ENCODE measurements around the gene CNDP2.

Gene CNDP2

GRCh38 chr18:74463983-74464382, 32.2 kb upstream of the CNDP2 start:
- TF ChIP-seq CSDC2 (CRISPR knock-in tag; IDR thresholded peaks at IDR 0.05): no peak
- TF ChIP-seq ZFP3 (CRISPR knock-in tag; IDR thresholded peaks at IDR 0.05): no peak
- no peak for TF ChIP-seq ZNF70 (CRISPR knock-in tag; IDR thresholded peaks at IDR 0.05)
- no peak for TF ChIP-seq ZC3H10 (CRISPR knock-in tag; IDR thresholded peaks at IDR 0.05)
- no peak for TF ChIP-seq PPARA (CRISPR knock-in tag; IDR thresholded peaks at IDR 0.05; ENCODE audit: borderline replicate concordance)
- no peak for TF ChIP-seq GLIS3 (CRISPR knock-in tag; IDR thresholded peaks at IDR 0.05)
- no peak for TF ChIP-seq CREB5 (CRISPR knock-in tag; IDR thresholded peaks at IDR 0.05; ENCODE audit: low read depth)
- TF ChIP-seq TOX (CRISPR knock-in tag; IDR thresholded peaks at IDR 0.05; ENCODE audit: borderline replicate concordance): no peak
- no peak for TF ChIP-seq ARNTL (CRISPR knock-in tag; IDR thresholded peaks at IDR 0.05; ENCODE audit: borderline replicate concordance, low read depth)
- no peak for TF ChIP-seq RARB (CRISPR knock-in tag; IDR thresholded peaks at IDR 0.05)
- no peak for ATAC-seq

DNA sequence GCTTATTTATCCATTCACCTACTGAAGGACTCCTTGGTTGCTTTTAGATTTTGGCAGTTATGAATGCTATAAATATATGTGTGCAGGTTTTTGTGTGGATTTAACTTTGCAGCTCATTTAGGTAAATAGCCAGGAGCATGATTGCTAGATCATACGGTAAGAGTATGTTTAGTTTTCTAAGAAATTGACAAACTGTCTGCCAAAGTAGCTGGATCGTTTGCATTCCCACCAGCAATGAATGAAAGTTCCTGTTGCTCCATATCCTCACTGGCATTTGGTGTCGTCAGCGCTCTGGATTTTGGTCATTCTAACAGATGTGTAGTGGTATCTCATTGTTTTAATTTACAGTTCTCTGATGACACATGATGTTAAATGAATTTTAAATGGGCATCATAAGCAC, 30.4 kb upstream of the CNDP2 start:
- TF ChIP-seq, protein P1, sequence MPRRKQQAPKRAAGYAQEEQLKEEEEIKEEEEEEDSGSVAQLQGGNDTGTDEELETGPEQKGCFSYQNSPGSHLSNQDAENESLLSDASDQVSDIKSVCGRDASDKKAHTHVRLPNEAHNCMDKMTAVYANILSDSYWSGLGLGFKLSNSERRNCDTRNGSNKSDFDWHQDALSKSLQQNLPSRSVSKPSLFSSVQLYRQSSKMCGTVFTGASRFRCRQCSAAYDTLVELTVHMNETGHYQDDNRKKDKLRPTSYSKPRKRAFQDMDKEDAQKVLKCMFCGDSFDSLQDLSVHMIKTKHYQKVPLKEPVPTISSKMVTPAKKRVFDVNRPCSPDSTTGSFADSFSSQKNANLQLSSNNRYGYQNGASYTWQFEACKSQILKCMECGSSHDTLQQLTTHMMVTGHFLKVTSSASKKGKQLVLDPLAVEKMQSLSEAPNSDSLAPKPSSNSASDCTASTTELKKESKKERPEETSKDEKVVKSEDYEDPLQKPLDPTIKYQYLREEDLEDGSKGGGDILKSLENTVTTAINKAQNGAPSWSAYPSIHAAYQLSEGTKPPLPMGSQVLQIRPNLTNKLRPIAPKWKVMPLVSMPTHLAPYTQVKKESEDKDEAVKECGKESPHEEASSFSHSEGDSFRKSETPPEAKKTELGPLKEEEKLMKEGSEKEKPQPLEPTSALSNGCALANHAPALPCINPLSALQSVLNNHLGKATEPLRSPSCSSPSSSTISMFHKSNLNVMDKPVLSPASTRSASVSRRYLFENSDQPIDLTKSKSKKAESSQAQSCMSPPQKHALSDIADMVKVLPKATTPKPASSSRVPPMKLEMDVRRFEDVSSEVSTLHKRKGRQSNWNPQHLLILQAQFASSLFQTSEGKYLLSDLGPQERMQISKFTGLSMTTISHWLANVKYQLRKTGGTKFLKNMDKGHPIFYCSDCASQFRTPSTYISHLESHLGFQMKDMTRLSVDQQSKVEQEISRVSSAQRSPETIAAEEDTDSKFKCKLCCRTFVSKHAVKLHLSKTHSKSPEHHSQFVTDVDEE (CRISPR knock-in tag; IDR thresholded peaks at IDR 0.05): no peak
- TF ChIP-seq CREB5 (CRISPR knock-in tag; IDR thresholded peaks at IDR 0.05; ENCODE audit: low read depth) (no peak), RARB (CRISPR knock-in tag; IDR thresholded peaks at IDR 0.05) (no peak), ZC3H10 (CRISPR knock-in tag; IDR thresholded peaks at IDR 0.05) (no peak), CSDC2 (CRISPR knock-in tag; IDR thresholded peaks at IDR 0.05) (no peak), ZNF565 (CRISPR knock-in tag; conservative IDR thresholded peaks at IDR 0.05; ENCODE audit: low read depth) (no peak), PPARA (CRISPR knock-in tag; IDR thresholded peaks at IDR 0.05; ENCODE audit: borderline replicate concordance) (no peak), OSR1 (CRISPR knock-in tag; IDR thresholded peaks at IDR 0.05) (no peak), ZNF70 (CRISPR knock-in tag; IDR thresholded peaks at IDR 0.05) (no peak), TOX (CRISPR knock-in tag; IDR thresholded peaks at IDR 0.05; ENCODE audit: borderline replicate concordance) (no peak), SNAI2 (CRISPR knock-in tag; IDR thresholded peaks at IDR 0.05) (no peak), ARNTL (CRISPR knock-in tag; IDR thresholded peaks at IDR 0.05; ENCODE audit: borderline replicate concordance, low read depth) (no peak), ZFP30 (CRISPR knock-in tag; IDR thresholded peaks at IDR 0.05) (no peak), ZFP3 (CRISPR knock-in tag; IDR thresholded peaks at IDR 0.05) (no peak), TCF4 (CRISPR knock-in tag; IDR thresholded peaks at IDR 0.05; ENCODE audit: borderline replicate concordance) (no peak), GLIS3 (CRISPR knock-in tag; IDR thresholded peaks at IDR 0.05) (no peak)
- TF ChIP-seq, protein P2, sequence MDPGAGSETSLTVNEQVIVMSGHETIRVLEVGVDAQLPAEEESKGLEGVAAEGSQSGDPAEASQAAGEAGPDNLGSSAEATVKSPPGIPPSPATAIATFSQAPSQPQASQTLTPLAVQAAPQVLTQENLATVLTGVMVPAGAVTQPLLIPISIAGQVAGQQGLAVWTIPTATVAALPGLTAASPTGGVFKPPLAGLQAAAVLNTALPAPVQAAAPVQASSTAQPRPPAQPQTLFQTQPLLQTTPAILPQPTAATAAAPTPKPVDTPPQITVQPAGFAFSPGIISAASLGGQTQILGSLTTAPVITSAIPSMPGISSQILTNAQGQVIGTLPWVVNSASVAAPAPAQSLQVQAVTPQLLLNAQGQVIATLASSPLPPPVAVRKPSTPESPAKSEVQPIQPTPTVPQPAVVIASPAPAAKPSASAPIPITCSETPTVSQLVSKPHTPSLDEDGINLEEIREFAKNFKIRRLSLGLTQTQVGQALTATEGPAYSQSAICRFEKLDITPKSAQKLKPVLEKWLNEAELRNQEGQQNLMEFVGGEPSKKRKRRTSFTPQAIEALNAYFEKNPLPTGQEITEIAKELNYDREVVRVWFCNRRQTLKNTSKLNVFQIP (CRISPR knock-in tag; IDR thresholded peaks at IDR 0.05; ENCODE audit: borderline replicate concordance, low read depth): no peak
- TF ChIP-seq, protein P3, sequence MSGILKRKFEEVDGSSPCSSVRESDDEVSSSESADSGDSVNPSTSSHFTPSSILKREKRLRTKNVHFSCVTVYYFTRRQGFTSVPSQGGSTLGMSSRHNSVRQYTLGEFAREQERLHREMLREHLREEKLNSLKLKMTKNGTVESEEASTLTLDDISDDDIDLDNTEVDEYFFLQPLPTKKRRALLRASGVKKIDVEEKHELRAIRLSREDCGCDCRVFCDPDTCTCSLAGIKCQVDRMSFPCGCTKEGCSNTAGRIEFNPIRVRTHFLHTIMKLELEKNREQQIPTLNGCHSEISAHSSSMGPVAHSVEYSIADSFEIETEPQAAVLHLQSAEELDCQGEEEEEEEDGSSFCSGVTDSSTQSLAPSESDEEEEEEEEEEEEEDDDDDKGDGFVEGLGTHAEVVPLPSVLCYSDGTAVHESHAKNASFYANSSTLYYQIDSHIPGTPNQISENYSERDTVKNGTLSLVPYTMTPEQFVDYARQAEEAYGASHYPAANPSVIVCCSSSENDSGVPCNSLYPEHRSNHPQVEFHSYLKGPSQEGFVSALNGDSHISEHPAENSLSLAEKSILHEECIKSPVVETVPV (CRISPR knock-in tag; IDR thresholded peaks at IDR 0.05): no peak
- ATAC-seq: no peak

DNA sequence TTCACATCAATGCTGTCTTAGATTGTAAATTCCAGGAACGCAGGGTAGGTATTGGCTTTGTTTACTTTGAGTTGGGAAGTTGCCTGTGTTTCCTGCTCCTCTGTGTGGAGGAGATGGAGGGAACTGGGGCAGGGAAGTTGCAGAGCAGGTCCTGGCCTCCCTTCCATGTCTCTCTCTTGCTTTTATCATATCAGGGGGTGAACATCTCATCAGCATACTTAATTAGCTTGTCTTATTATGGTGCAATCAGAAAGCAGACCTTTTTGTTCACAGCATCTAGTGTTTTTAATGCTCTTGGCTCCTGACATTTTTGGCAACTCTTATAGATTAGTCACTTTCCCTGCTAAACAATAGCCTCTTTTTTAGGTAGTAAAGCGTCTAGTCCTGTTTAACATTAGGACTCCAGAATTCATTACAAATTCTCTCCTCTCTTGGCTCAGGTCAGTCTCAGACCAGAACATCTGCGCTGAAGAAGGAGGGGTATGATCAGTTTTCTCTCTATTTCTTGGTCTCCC, 27.6 kb upstream of the CNDP2 start:
- no peak for TF ChIP-seq ZFP3 (CRISPR knock-in tag; IDR thresholded peaks at IDR 0.05)
- no peak for TF ChIP-seq ZNF8 (CRISPR knock-in tag; IDR thresholded peaks at IDR 0.05)
- TF ChIP-seq PATZ1 (CRISPR knock-in tag; IDR thresholded peaks at IDR 0.05; ENCODE audit: borderline replicate concordance): no peak
- TF ChIP-seq ZC3H10 (CRISPR knock-in tag; IDR thresholded peaks at IDR 0.05): no peak
- TF ChIP-seq TOX (CRISPR knock-in tag; IDR thresholded peaks at IDR 0.05; ENCODE audit: borderline replicate concordance): no peak
- no peak for TF ChIP-seq ESRRG (CRISPR knock-in tag; IDR thresholded peaks at IDR 0.05)
- TF ChIP-seq ARNTL (CRISPR knock-in tag; IDR thresholded peaks at IDR 0.05; ENCODE audit: borderline replicate concordance, low read depth): no peak
- TF ChIP-seq ZNF70 (CRISPR knock-in tag; IDR thresholded peaks at IDR 0.05): no peak
- no peak for TF ChIP-seq TCF4 (CRISPR knock-in tag; IDR thresholded peaks at IDR 0.05; ENCODE audit: borderline replicate concordance)
- no peak for TF ChIP-seq ZNF565 (CRISPR knock-in tag; conservative IDR thresholded peaks at IDR 0.05; ENCODE audit: low read depth)
- no peak for TF ChIP-seq ZFP30 (CRISPR knock-in tag; IDR thresholded peaks at IDR 0.05)
- TF ChIP-seq, protein P2 (CRISPR knock-in tag; IDR thresholded peaks at IDR 0.05; ENCODE audit: borderline replicate concordance, low read depth): no peak
- no peak for ATAC-seq

All from SK-N-SH treated with all-trans-retinoic acid at 6 μM for 48 hours (cell line).